HepG2 (cell line): ENCODE measurements around the gene TXNDC11. TPM values are rescaled to one million over a fixed set of nuclear protein-coding genes. Genes with fewer than 3 reads are reported as not detected.

ENCODE experiments used
- ARHGAP35 ChIP-seq: sonication (generic); formaldehyde crosslinking; IDR thresholded peaks from 2 replicates; pipeline ENCODE4 v1.9.0; 2022; ENCODE audit warnings: mild to moderate bottlenecking, inconsistent platforms, moderate library complexity, missing genetic modification reagents, borderline replicate concordance
- ARNTL ChIP-seq: sonication (generic); formaldehyde crosslinking; IDR thresholded peaks from 2 replicates; pipeline ENCODE4 v1.4.0; 2020; ENCODE audit warnings: mild to moderate bottlenecking, missing genetic modification reagents
- GATAD1 ChIP-seq: IDR thresholded peaks from 2 replicates; pipeline ENCODE4 v1.6.1; 2016; ENCODE audit warnings: missing genetic modification reagents, missing compliant biosample characterization
- HNF1B ChIP-seq: sonication (generic); formaldehyde crosslinking; IDR thresholded peaks from 2 replicates; pipeline ENCODE4 v1.5.1; 2020; ENCODE audit warnings: mild to moderate bottlenecking, moderate library complexity, missing genetic modification reagents
- KDM3A ChIP-seq: IDR thresholded peaks from 2 replicates; pipeline ENCODE4 v1.6.1; 2018; ENCODE audit warnings: low read depth, missing compliant biosample characterization
- MAZ ChIP-seq, 2 experiments: sonication (generic) in 1 of 2; formaldehyde crosslinking in 1 of 2; IDR thresholded peaks; 2 replicates each; pipeline versions ENCODE4 v1.5.0 to v1.6.1; 2012 to 2020; ENCODE audit warnings: low read depth in 2 of 2, mild to moderate bottlenecking in 2 of 2, borderline replicate concordance in 1 of 2, improper control_type of control experiment in 1 of 2, low read length in 1 of 2, missing genetic modification reagents in 1 of 2, moderate library complexity in 1 of 2
- SMC3 ChIP-seq: IDR thresholded peaks from 2 replicates; pipeline ENCODE4 v1.6.1; 2011; ENCODE audit warnings: low read length, improper control_type of control experiment
- SPEN ChIP-seq: sonication (generic); formaldehyde crosslinking; IDR thresholded peaks from 2 replicates; pipeline ENCODE4 v1.5.1; 2020; ENCODE audit warnings: low read depth, mild to moderate bottlenecking, missing genetic modification reagents
- THAP7 ChIP-seq: sonication (generic); formaldehyde crosslinking; IDR thresholded peaks from 2 replicates; pipeline ENCODE4 v1.8.1; 2023; ENCODE audit warnings: mild to moderate bottlenecking, missing genetic modification reagents
- XBP1 ChIP-seq: sonication (generic); formaldehyde crosslinking; IDR thresholded peaks from 2 replicates; pipeline ENCODE4 v1.5.0; 2020; ENCODE audit warnings: missing genetic modification reagents
- YEATS4 ChIP-seq: sonication (generic); formaldehyde crosslinking; IDR thresholded peaks from 2 replicates; pipeline ENCODE4 v1.4.0; 2020; ENCODE audit warnings: missing genetic modification reagents, borderline replicate concordance
- ZBTB21 ChIP-seq: sonication (generic); formaldehyde crosslinking; IDR thresholded peaks from 2 replicates; pipeline ENCODE4 v1.4.0; 2020; ENCODE audit warnings: missing genetic modification reagents
- ZBTB42 ChIP-seq: sonication (generic); formaldehyde crosslinking; IDR thresholded peaks from 2 replicates; pipeline ENCODE4 v1.5.0; 2020; ENCODE audit warnings: mild to moderate bottlenecking, missing genetic modification reagents
- ZKSCAN8 ChIP-seq: IDR thresholded peaks from 2 replicates; pipeline ENCODE4 v1.6.1; 2016; ENCODE audit warnings: borderline replicate concordance, missing genetic modification reagents, missing compliant biosample characterization
- ZNF331 ChIP-seq: sonication (generic); formaldehyde crosslinking; IDR thresholded peaks from 2 replicates; pipeline ENCODE4 v1.4.0; 2020; ENCODE audit warnings: missing genetic modification reagents
- ZNF496 ChIP-seq: sonication (generic); formaldehyde crosslinking; IDR thresholded peaks from 2 replicates; pipeline ENCODE4 v1.8.1; 2023; ENCODE audit warnings: mild to moderate bottlenecking, moderate library complexity, missing genetic modification reagents; ENCODE audit not compliant: insufficient replicate concordance
- ZNF501 ChIP-seq: sonication (generic); formaldehyde crosslinking; IDR thresholded peaks from 2 replicates; pipeline ENCODE4 v1.5.1; 2020; ENCODE audit warnings: mild to moderate bottlenecking, moderate library complexity, missing genetic modification reagents
- ZNF569 ChIP-seq: sonication (generic); formaldehyde crosslinking; IDR thresholded peaks from 2 replicates; pipeline ENCODE4 v1.5.0; 2020; ENCODE audit warnings: mild to moderate bottlenecking, missing genetic modification reagents, moderate library complexity, borderline replicate concordance
- ZNF839 ChIP-seq: sonication (generic); formaldehyde crosslinking; IDR thresholded peaks from 2 replicates; pipeline ENCODE4 v1.4.0; 2020; ENCODE audit warnings: missing genetic modification reagents, mild to moderate bottlenecking, borderline replicate concordance
- ZNF841 ChIP-seq: sonication (generic); formaldehyde crosslinking; IDR thresholded peaks from 2 replicates; pipeline ENCODE4 v1.8.1; 2023; ENCODE audit warnings: missing genetic modification reagents, borderline replicate concordance
- ZSCAN20 ChIP-seq: sonication (generic); formaldehyde crosslinking; IDR thresholded peaks from 2 replicates; pipeline ENCODE4 v1.4.0; 2020; ENCODE audit warnings: missing genetic modification reagents, mild to moderate bottlenecking, borderline replicate concordance
- polyA plus RNA-seq, 8 experiments: library from polyadenylated mRNA; depleted of rRNA in 3 of 8; stranded (reverse) in 7 of 8; unstranded in 1 of 8; fragments of >200 nt; fragmentation: Illumina TruSeq in 4 of 8; extraction: Trizol in 4 of 8; gene quantifications; 2 replicates each; pipeline versions ENCODE4 v1.2.1 to v1.2.3, GENCODE V29; 2011 to 2016; ENCODE audit warnings: low read depth in 4 of 8, missing spikeins in 1 of 8, mixed read lengths in 1 of 8; ENCODE audit not compliant: insufficient read depth in 1 of 8
- total RNA-seq, 5 experiments: library from RNA; depleted of rRNA; stranded (reverse); fragments of >200 nt; fragmentation: Illumina TruSeq; extraction: Trizol; gene quantifications; 2 replicates each; pipeline ENCODE4 v1.2.3, GENCODE V29; 2016; ENCODE audit warnings: low read depth in 1 of 5
- TF ChIP-seq, protein P1 (sequence below): sonication (generic); formaldehyde crosslinking; IDR thresholded peaks from 2 replicates; pipeline ENCODE4 v1.5.0; 2020; ENCODE audit warnings: missing genetic modification reagents, mild to moderate bottlenecking, borderline replicate concordance
- TF ChIP-seq, protein P2 (sequence below): IDR thresholded peaks from 2 replicates; pipeline ENCODE4 v1.6.1; 2016
- TF ChIP-seq, protein P3 (sequence below): sonication (generic); formaldehyde crosslinking; IDR thresholded peaks from 2 replicates; pipeline ENCODE4 v1.8.0; 2022; ENCODE audit warnings: mild to moderate bottlenecking, missing genetic modification reagents

Gene TXNDC11
- total and polyA plus RNA-seq, 2 of the 13 experiments (the other 11 are each of a cell fraction or from before 2014, with no cell fraction given): 74.9 to 123 TPM

DNA sequence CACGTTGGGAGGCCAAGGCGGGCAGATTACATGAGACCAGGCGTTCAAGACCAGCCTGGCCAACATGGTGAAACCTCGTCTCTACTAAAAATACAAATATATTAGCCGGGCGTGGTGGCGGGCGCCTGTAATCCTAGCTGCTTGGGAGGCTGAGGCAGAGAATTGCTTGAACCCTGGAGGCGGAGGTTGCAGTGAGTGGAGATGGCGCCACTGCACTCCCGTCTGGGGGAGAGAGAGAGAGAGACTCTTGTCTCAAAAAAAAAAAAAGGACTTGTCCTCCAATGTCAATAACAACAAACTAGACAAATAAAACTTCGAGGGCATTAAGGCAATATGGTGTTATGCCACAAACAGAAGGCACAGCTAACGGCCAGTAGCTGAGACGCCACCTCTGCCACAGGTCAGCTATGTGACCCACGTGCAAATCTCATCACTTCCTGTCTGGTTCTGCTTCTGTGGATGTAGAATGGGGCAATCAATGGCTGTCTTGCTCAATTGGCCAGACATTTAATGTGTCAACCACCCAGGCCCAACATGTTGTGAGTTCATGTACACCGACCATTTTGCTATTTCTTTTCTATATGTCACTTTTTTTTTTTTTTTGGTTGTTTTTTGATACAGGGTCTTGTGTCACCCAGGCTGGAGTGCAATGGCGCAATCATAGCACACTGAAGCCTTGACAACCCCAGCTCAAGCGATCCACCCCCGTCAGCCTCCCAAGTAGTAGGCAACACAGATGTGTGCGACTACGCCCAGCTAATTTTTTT is 834 bp upstream of the TXNDC11 start (continued):
- TF ChIP-seq THAP7 (CRISPR knock-in tag): no peak
- peak; percentile 59 for TF ChIP-seq ZKSCAN8 (CRISPR knock-in tag)
- peak; percentile 11; the same call in 1 of the 2 replicates for TF ChIP-seq ZBTB42 (CRISPR knock-in tag)
- TF ChIP-seq, protein P1, sequence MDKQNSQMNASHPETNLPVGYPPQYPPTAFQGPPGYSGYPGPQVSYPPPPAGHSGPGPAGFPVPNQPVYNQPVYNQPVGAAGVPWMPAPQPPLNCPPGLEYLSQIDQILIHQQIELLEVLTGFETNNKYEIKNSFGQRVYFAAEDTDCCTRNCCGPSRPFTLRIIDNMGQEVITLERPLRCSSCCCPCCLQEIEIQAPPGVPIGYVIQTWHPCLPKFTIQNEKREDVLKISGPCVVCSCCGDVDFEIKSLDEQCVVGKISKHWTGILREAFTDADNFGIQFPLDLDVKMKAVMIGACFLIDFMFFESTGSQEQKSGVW: peak; percentile 56; the same call in 1 of the 2 replicates
- TF ChIP-seq XBP1 (CRISPR knock-in tag): peak; percentile 27; the same call in 1 of the 2 replicates
- TF ChIP-seq YEATS4 (CRISPR knock-in tag): no peak
- peak; percentile 55; the same call in 1 of the 2 replicates for TF ChIP-seq HNF1B
- TF ChIP-seq ZNF839: no peak
- peak; percentile 80 for TF ChIP-seq ARNTL
- TF ChIP-seq GATAD1 (CRISPR knock-in tag): peak; percentile 74
- TF ChIP-seq, protein P2, sequence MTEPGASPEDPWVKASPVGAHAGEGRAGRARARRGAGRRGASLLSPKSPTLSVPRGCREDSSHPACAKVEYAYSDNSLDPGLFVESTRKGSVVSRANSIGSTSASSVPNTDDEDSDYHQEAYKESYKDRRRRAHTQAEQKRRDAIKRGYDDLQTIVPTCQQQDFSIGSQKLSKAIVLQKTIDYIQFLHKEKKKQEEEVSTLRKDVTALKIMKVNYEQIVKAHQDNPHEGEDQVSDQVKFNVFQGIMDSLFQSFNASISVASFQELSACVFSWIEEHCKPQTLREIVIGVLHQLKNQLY (CRISPR knock-in tag): peak; percentile 77; the same call in 1 of the 2 replicates
- TF ChIP-seq, protein P3, sequence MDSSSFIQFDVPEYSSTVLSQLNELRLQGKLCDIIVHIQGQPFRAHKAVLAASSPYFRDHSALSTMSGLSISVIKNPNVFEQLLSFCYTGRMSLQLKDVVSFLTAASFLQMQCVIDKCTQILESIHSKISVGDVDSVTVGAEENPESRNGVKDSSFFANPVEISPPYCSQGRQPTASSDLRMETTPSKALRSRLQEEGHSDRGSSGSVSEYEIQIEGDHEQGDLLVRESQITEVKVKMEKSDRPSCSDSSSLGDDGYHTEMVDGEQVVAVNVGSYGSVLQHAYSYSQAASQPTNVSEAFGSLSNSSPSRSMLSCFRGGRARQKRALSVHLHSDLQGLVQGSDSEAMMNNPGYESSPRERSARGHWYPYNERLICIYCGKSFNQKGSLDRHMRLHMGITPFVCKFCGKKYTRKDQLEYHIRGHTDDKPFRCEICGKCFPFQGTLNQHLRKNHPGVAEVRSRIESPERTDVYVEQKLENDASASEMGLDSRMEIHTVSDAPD: peak; percentile 59; the same call in 1 of the 2 replicates
- no peak for TF ChIP-seq ZNF569 (CRISPR knock-in tag)
- TF ChIP-seq MAZ (IDR thresholded peaks at IDR 0.05; ENCODE audit: borderline replicate concordance, low read depth, low read length): no peak
- TF ChIP-seq MAZ (CRISPR knock-in tag; IDR thresholded peaks at IDR 0.05; ENCODE audit: low read depth): no peak; the same call in 1 of the 2 replicates
- TF ChIP-seq SMC3: peak; percentile 31
- TF ChIP-seq ZNF331 (CRISPR knock-in tag): peak; percentile 60; the same call in 1 of the 2 replicates
- TF ChIP-seq ZSCAN20: peak; percentile 87; the same call in 1 of the 2 replicates
- no peak for TF ChIP-seq ARHGAP35 (CRISPR knock-in tag)
- TF ChIP-seq KDM3A (CRISPR knock-in tag): peak; percentile 22; the same call in 1 of the 2 replicates
- peak; percentile 50; the same call in 1 of the 2 replicates for TF ChIP-seq ZNF501 (CRISPR knock-in tag)
- no peak for TF ChIP-seq ZNF496 (CRISPR knock-in tag)
- TF ChIP-seq SPEN (CRISPR knock-in tag): no peak
- TF ChIP-seq ZNF841 (CRISPR knock-in tag): no peak
- TF ChIP-seq ZBTB21 (CRISPR knock-in tag): peak; percentile 38; the same call in 1 of the 2 replicates
